Measurements from ENCODE around the gene BMP10.
"Not testable (repeated sequence)": the region's sequence is repeated elsewhere in the genome, so short reads cannot be mapped to it uniquely, and the experiment has no call there.

BMP10 gene, protein sequence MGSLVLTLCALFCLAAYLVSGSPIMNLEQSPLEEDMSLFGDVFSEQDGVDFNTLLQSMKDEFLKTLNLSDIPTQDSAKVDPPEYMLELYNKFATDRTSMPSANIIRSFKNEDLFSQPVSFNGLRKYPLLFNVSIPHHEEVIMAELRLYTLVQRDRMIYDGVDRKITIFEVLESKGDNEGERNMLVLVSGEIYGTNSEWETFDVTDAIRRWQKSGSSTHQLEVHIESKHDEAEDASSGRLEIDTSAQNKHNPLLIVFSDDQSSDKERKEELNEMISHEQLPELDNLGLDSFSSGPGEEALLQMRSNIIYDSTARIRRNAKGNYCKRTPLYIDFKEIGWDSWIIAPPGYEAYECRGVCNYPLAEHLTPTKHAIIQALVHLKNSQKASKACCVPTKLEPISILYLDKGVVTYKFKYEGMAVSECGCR

DNA sequence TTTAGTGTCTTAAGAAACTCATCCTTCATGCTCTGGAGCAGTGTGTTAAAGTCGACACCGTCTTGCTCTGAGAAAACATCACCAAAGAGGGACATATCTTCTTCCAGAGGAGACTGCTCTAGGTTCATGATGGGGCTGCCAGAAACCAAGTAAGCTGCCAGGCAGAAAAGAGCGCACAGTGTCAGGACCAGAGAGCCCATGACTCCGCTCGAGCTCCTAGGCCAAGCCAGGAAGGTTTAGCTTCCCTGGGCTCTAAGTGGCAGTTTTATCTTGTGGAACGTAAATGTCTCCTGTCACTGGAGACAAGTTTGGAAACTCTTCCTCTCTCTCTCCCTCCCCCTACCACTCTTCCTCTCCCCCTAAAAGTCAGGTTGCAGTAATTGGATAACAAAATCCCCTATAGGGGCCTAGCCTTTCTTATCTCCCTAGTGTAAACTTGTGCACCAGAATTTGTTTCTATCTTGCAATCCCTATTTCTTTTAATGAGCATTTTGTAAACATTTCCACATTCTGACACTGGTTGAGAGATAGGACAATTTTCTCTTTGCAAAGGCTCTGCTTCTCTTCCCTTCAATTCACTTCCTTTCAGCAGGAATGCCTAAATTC lies at the start of gene BMP10:
TSS of gene BMP10 (minus strand) at position 239 of the 606 bp plus-strand sequence. CDS start at position 200, 39 bp downstream.
- DNase-seq = no peak

DNA sequence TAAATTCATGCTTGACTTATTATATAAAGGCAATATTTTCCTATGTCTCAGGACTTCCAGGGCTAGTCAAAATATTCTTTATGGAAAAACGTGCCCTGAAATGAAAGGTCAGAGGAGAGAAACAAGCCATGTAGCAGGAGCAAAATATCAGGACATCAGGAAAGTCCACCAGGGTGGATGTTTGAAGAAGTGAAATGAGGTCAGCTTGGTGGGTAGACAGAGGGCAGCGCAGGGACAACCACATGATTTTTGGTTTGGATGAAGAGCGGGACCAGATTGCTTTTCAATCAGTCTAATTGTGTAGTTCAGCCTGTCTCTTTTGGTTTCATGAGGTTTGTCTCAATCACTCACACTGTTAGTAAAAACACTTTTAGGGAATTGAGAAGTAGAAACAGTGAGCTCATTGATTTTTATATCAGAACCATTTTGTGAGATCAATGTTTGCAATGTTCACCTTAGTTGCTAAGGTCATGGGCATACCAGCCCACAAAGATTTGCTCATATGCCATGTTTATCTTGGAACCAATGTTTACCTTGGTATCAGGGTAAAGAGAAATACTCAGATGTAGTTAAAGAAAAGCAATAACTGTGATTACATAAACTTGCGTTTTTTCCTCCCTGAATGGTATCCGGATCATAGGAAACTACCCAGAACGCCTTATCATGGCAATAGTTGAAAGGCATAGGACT lies 49.4 kb upstream of the BMP10 start:
- DNase-seq = no peak

DNA sequence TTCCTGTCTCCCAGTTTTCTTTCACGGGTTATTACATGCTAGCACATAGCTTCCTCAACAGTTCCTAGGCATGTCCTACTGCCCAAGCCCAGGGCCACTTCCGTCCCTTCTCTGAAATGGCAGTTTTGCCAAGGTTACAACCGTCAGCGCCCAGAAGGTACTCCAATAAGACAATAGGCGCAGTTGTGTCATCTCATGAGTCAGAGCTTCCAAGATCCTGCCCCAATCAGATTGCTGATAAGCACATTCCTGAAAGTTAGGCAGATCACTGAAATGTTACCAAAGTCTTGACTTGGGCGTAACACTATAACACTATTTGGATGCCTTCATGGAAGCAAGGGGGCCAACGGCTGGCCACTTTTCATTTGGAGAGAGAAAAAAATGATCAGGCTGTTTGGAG lies 47.3 kb upstream of the BMP10 start:
- DNase-seq = no peak

DNA sequence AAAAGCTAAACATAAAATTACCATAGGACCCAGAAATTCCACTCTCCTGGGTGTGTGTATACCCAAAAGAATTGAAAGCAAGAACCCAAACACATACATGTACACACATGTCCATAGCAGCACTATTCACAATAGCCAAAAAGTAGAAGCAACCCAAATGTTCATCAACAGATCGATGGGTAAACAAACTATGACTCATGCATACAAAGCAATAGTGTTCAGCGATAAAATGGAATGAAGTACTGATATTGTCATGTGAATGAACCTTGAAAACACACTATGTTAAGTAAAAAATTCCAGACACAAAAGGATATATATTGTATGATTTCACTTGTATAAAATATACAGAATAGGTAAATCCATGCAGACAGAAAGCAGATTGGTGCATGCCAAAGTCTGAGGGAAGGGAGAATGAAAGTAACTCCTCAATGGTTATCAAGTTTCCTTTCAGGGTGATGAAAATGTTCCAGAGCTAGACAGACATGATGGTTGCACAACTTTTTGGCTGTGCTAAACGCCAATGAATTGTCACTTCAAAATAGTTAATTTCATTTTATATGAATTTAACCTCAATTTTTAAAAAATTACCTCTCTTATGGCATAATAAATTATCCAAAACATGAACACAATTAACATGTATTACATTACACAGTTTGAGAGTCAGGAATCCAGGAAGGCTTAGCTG lies 46.0 kb upstream of the BMP10 start:
- DNase-seq = no peak

DNA sequence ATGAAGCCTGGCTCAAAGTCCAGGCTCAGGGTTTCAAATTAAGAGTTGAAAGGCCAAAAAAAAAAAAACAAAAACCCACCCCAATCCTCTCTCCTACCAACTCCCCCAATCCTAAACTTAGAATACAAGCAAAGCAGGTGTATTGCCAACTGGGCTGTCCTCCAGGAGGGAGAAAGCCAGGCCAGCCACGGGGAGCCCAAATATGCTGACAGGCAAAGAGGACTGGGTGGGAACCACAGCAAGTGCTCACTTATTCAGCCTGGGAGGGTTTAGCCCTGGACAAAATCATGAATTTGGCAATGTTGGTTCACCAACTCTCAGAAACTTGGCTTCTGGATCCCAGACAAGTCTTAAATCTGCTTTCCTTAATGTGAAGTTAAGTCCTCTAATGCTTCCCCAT lies 45.0 kb upstream of the BMP10 start:
- no peak for DNase-seq

DNA sequence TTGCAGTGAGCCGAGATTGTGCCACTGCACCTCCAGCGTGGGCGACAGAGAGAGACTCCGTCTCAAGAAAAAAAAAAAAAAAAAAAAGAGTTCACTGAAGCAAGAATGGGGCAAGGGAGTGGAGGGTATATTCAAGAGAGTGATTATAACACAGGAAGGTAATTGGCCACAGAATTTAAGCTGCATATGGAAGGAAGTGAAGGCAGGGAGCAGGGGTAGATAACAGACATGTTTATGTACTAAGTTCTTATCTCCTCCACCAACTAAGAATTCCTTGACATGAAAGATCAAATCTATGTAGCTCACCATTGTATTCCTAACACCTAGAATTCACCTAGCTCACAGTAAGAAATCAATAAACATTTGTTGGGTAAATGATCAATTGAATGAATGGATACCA lies 44.2 kb upstream of the BMP10 start:
- DNase-seq = no peak

DNA sequence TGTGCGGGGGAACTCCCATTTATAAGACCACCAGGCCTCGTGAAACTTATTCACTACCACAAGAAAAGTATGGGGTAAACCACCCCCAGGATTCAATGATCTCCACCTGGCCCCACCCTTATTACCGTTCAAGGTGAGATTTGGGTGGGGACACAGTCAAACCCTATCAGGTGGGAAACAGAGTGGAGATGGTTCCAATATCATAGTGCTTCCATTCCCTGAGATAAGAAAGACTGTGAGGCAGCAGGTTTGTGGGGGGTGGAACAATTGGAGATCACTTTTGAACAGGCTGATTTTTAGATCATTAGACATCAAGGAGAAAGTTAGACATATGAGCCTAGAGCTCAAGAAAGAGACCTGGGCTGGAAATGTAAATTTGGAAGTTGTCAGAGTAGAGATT lies 42.2 kb upstream of the BMP10 start:
- DNase-seq = no peak

DNA sequence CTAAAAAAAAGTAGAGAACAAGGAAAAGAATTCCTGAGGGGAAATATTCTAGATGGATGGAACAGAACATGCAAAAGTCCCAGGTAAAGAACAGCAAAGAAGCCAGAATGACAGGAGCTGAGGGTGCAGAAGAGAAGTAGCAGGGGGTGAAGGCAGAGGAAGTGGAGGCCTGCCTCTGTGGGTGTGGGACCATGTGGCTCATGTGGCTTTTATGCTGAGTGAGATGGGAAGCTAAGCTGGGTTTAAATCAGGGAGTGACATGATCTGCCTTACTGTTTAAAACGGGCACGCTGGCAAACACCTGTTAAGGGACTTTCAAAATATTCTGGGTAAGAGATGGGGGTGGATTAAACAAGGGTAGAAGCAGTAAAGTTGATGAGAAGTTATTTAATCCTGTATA lies 41.5 kb upstream of the BMP10 start:
- no peak for DNase-seq

DNA sequence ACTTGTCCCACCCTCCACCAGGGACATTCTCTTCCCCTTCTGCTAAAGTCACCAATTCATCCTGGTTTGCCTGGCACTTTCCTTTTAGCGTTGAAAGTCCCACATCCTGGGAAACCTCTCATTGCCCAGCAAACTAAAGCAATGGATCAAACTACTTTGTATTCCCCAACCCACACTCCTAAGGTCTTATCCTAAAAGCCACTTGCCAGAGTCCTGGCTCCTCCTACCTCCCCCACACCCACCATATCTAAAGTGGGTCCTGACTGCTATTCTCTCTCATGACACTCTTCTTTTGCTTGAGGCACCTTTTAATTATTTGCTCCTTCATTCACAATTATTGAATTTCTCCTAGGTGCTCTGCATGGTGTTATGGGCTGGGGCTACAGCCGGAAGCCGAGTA lies 40.9 kb upstream of the BMP10 start:
- DNase-seq = no peak

DNA sequence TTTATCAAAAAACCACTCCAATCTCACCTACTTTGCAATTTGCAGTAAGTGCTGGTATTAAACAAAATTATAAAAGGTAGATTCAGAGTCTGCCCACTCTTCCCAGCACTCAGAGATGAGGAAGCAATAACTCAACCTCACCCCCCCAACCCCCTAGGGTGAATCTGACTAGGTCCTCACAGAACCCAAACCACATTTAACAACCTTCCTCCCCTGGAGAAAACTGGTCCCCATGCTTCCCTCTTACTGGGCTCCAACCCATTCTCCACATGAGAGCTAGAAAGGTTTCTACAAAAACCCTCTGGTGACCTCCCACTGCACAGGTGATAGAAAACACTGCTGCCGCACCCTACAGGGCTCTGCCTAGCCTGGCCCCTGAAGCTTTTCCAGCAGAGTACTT lies 40.5 kb upstream of the BMP10 start:
- DNase-seq = no peak

DNA sequence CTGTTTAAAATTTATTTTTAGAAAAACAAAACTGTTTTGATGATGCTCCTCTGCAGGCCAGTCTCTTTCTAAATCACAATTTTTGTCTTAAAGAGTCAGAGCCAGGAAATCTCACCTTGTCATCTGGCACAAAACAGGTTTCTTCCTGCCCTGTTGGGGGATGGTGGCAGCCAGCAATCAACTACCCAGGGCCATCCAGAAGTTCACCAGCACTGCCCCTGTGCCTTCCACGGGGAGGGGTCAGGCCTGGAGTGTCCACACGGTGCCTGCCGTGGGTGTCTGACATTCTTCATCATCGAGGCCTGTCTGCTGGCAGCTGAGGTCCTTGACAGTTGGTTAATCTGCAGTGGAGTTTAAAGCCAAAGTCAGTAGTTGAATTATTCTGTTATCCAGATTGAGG lies 40.0 kb upstream of the BMP10 start:
- no peak for DNase-seq

DNA sequence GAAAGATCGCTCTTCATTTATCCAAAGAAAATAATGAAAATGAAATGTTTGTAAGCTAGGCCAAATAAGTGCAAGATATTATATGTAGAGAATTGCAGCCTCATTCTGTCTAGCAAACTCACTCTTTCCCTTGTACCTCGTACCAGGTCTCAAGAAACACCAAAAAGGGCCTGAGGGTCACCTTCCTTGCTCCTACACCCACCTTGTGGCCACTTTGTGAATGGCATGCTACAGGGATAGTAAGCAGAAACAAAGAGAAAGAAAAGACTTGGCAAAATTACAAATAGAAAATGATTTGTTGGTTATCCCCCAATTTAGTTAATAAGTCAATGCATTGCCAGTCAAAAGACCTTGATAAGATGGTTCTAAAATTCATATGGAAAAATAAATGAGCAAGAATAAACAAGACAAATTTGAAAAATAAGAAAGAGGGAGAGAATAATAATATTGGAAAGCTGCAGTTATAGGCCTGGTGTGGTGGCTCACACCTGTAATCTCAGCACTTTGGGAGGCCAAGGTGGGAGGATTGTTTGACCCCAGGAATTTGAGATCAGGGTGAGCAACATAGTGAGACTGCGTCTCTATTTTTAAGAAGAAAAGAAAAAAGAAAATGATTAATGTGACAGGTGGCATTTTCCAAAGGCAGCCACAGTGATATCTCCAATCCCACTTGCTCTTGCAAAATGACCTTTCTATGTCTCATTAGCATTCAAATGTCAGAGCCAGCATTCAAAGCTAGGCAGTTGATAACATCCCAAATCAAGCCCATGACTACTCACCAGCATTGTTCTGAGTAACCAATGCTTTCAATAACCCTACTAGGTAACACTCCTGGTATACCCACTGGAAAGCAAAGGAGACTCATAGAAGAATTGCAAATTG lies 38.8 kb upstream of the BMP10 start:
- DNase-seq = peak; percentile 54

DNA sequence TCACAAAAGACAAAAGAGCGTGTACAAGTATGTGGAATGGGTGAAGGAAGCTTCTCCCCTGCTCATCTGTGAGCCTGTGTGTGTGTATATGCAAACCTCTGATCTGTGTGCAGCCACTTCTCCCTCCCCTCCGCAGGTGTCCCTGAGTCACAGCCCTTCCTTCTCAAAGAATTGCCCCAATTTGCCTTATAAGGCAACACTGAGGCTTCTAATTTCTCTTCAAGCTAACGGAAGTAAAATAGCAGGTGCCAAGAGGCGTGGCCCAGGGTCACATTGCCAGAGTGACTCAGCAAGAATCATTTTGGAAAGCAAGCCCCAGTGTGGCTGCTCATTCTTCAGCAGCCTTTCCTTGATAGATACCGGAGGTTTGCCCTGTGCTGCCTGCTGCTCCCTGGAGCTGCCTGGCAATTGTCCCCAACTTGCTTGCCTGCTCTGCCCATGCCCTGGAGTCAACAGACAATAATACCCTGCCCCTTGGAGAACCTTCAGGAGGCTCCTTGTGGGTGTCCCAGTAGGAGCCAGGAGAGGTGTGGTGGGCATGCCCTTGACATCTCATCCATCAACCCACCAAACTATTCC lies 37.3 kb upstream of the BMP10 start:
- DNase-seq = no peak

DNA sequence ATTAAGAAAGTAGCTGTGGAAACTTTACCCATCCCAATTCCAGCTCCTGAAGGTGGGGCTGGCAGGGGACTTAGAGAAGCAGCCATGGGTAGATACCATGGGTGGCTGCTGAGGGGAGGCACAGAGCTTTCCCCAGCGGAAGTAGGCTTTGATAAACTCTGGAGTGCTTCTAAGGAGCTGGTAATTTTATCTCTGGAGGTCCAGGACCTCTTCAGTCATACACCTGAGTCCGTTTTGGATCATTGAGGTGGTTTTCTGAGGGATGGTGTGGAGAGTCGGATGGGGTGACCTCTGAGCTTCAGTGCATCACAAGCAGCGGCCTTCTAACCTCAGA lies 36.7 kb upstream of the BMP10 start:
- DNase-seq = no peak

DNA sequence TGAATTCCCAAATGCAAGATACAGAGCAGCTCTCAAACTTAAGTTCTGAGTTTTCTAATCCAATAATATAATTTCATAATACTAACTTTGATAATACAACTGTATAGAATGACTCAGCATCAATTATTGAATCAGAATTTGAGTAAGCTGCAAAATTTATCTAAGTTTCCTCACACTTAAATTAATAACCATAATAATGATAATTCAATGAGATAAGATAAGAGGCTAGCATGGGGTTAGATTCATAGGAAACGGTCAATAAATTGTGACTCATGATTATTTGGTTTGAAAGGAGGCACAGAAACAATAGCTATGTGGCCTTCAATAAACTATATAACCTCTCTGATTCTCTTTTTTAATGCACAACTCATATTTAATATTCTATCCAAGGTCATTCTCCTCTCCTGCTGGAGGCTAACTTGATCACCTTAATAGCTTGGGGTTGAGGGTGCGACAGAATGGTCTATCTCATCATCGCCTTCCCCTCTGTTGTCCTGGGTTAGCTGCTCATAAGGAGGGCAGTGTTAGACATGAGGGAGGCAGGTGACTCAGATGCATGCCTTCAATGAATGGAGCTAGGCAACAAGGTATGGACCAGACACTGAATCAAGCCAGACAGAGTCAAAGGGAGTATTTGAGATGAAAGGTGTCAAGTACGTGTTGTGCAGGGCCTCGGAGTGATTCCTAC lies 36.2 kb upstream of the BMP10 start:
- no peak for DNase-seq

DNA sequence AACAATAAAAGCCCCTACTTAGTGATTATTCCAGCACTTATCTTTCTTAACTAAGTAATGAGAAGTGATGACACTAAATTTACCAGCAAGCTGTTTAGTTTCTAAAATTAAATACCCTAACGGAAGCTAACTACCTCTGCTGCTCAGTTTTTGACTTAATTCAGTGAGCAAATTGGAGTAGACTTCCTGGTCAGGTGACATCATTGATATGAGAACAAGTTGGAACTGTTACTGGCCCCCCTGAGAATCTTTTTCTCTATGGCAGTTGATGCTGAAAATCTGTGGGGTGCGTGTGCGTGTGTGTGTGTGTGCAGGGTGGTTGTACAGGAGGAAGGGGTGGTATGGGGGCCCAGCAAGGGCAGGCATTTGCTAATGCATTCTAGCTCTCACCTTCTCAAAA lies 35.5 kb upstream of the BMP10 start:
- no peak for DNase-seq

DNA sequence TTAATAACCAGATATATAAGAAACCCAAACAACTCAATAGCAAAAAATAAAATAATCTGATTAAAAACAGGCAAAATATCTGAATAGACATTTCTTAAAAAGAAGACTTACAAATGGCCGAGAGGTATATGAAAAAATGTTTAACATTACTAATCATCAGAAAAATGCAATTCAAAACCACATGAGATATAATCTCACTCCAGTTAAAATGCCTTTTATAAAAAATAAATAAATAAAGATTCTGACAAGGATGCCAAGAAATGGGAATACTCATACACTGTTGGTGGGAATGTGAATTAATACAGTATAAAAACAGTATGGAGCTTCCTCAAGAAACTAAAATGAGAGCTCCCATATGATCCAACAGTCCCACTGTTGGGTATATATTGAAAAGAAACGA lies 33.9 kb upstream of the BMP10 start:
- no peak for DNase-seq

DNA sequence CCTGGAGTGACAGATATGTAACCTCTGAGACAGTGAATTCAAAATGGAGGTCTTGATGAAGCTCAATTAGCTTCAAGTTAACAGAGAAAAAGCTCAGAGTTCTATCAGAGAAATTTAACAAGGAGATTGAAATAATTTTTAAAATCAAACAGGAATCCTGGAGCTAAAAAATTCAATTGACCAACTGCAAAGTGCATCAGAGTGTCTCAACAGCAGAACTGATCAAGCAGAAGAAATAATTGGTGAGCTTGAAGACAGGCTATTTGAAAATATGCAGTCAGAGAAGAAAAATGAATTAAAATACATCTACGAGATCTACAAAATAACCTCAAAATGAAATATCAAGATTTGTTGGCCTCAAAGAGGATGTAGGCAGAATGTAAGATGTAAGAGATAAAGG lies 30.4 kb upstream of the BMP10 start:
- no peak for DNase-seq

DNA sequence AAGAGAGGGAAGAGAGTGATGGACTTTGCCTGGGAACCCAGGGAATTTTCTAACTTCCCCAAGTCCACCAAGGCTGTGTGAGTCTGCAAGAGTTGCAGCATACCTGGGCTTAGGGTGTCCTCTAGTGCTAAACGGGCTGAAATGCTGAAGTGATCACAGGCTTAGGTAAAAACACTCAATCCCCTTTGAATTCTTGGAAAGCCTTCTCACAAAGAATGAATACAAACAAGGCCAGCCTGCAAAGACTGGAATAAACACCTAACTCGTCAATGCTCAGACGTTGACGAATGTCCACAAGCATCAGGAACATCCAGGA lies 30.0 kb upstream of the BMP10 start:
- no peak for DNase-seq

DNA sequence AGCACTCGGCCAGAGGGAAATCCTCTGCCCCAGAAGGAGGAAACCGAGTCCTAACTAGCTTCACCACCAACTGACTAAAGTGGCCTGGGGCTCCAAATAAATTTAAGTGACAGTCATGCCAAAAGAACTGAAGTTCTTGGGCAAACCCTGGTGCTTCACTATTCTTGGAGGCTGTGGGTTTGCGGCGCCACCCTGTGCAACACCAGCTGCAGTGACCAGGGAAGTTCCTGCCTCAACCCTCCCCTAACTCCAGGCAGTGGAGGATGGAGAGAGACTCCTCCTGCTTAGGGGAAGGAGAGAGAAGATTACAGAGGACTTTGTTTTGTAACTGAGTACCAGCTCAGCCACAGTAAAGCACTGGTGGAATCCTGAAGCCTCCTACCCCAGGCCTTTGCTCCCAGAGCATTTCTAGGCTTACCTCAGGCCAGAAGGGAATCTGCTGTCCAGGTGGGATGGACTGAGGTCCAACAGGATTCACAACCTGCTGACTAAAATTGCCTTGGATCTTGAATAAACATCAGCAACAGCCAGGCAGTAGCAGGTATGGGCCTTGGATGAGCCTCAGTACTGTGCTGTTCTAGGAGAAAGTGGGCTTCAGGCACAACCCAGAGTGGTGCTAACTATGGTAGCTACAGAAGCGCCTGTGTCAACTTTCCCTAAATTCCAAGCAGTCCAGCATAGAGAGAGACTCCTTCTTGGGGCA lies 29.4 kb upstream of the BMP10 start:
- no peak for DNase-seq

DNA sequence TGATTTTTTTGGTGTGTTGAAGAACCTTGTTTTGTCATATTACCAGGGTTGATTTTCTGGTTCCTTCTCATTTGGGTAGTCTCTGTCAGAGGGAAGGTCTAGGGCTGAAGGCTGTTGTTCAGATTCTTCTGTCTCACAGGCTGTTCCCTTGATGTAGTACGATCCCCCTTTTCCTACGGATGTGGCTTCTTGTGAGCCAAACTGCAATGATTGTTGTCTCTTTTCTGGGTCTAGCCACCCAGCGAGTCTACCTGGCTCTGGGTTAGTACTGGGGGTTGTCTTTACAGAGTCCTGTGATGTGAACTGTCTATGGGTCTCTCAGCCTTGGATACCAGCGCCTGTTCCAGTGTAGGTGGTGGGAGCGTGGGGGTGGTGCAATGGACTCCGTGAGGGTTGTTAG lies 24.8 kb upstream of the BMP10 start:
- not testable (repeated sequence) for DNase-seq

Data from retina (tissue), 1 donor.